ENCODE measurements around the gene DNALI1. TPM values are rescaled to one million over a fixed set of nuclear protein-coding genes. Genes with fewer than 3 reads are reported as not detected.
"Not testable (repeated sequence)": the region's sequence is repeated elsewhere in the genome, so short reads cannot be mapped to it uniquely, and the experiment has no call there.

The DNALI1 gene
- total and polyA plus RNA-seq, 5 donors, result 7.3 to 9.9 (median 8.2) TPM

GRCh38 chr1:37532418-37533156, 24.2 kb upstream of the DNALI1 start:
- DNase-seq; H3K9me3 ChIP-seq (ENCODE audit: control insufficient read depth, low read length); intact Hi-C loops (cut with DNase I); H3K4me3 ChIP-seq (ENCODE audit: low read length); H3K4me1 ChIP-seq (ENCODE audit: control insufficient read depth, insufficient read depth, low read length); H3K27me3 ChIP-seq (ENCODE audit: control insufficient read depth, insufficient read depth); H3K27ac ChIP-seq (ENCODE audit: low read length); ATAC-seq: not testable (repeated sequence)
- WGBS, result 93% methylated on average over 4 of the region's 4 CpGs

GRCh38 chr1:37533317-37534093, 23.2 kb upstream of the DNALI1 start:
- no peak overlapping the region for H3K27ac ChIP-seq (ENCODE audit: low read length)
- no peak for ATAC-seq
- intact Hi-C loops (cut with DNase I), result no loop called here
- no peaks in the 10 kb centered on the region for H3K4me1 ChIP-seq (ENCODE audit: control insufficient read depth, insufficient read depth, low read length)
- H3K27me3 ChIP-seq (ENCODE audit: control insufficient read depth, insufficient read depth), result no peaks in the 10 kb centered on the region
- H3K4me3 ChIP-seq (ENCODE audit: low read length), result no peak overlapping the region
- 91% methylated on average over 4 of the region's 4 CpGs for WGBS
- DNase-seq, result no peak
- H3K9me3 ChIP-seq (ENCODE audit: control insufficient read depth, low read length), result no peaks in the 10 kb centered on the region

DNA sequence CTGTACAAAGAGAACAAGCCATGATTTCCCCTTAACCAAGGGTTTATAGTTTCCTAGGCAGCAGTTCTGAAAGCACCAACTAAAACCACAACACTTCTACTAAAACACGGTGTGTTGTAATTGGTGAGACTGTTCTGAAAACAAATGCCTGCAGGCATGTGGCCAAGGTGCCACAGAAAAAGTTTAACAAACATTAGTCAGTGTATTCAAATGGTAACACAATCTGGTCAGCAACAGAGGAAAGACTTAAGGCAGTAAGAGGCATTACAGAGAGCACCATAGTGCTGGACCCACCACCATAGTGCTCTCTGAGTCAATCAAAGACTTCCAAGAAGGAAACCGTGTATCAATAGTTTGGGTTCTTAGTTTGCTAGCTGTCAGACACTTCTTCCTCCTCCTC, 19.4 kb upstream of the DNALI1 start:
- Histone ChIP-seq H3K27ac (ENCODE audit: low read length) (no peak overlapping the region), H3K9me3 (ENCODE audit: control insufficient read depth, low read length) (no peaks in the 10 kb centered on the region), H3K4me1 (ENCODE audit: control insufficient read depth, insufficient read depth, low read length) (no peaks in the 10 kb centered on the region), H3K27me3 (ENCODE audit: control insufficient read depth, insufficient read depth) (no peaks in the 10 kb centered on the region), H3K4me3 (ENCODE audit: low read length) (no peak overlapping the region)
- no peak for ATAC-seq
- WGBS, result 90% methylated on average over 2 of the region's 2 CpGs
- intact Hi-C loops (cut with DNase I), result no loop called here
- no peak for DNase-seq

- DNase-seq; H3K4me3 ChIP-seq (ENCODE audit: low read length); H3K4me1 ChIP-seq (ENCODE audit: control insufficient read depth, insufficient read depth, low read length); H3K27me3 ChIP-seq (ENCODE audit: control insufficient read depth, insufficient read depth); H3K27ac ChIP-seq (ENCODE audit: low read length); ATAC-seq; intact Hi-C loops (cut with DNase I); H3K9me3 ChIP-seq (ENCODE audit: control insufficient read depth, low read length): not testable (repeated sequence)
- WGBS, result 93% methylated on average over 10 of the region's 10 CpGs
Measured at GRCh38 chr1:37539154-37539553, 17.6 kb upstream of the DNALI1 start.

- H3K27ac ChIP-seq (ENCODE audit: low read length), result no peak overlapping the region
- WGBS, result 95% methylated on average over 30 of the region's 30 CpGs
- no peak overlapping the region for H3K4me3 ChIP-seq (ENCODE audit: low read length)
- no peak for DNase-seq
- no peak for ATAC-seq
- H3K27me3 ChIP-seq (ENCODE audit: control insufficient read depth, insufficient read depth), result no peaks in the 10 kb centered on the region
- H3K9me3 ChIP-seq (ENCODE audit: control insufficient read depth, low read length), result no peaks in the 10 kb centered on the region
- intact Hi-C loops (cut with DNase I), result no loop called here
- H3K4me1 ChIP-seq (ENCODE audit: control insufficient read depth, insufficient read depth, low read length), result no peaks in the 10 kb centered on the region
Measured at GRCh38 chr1:37540036-37540785, 16.5 kb upstream of the DNALI1 start.

GRCh38 chr1:37544530-37544929, 12.2 kb upstream of the DNALI1 start:
- H3K4me3 ChIP-seq (ENCODE audit: low read length), result no peak overlapping the region
- H3K4me1 ChIP-seq (ENCODE audit: control insufficient read depth, insufficient read depth, low read length), result no peaks in the 10 kb centered on the region
- ATAC-seq (peak in 1 of 2 donors; percentile 16), DNase-seq (no peak)
- H3K27me3 ChIP-seq (ENCODE audit: control insufficient read depth, insufficient read depth), result no peaks in the 10 kb centered on the region
- H3K27ac ChIP-seq (ENCODE audit: low read length), result no peak overlapping the region
- intact Hi-C loops (cut with DNase I), result no loop called here
- 96% methylated on average over 21 of the region's 21 CpGs for WGBS
- no peaks in the 10 kb centered on the region for H3K9me3 ChIP-seq (ENCODE audit: control insufficient read depth, low read length)

DNA sequence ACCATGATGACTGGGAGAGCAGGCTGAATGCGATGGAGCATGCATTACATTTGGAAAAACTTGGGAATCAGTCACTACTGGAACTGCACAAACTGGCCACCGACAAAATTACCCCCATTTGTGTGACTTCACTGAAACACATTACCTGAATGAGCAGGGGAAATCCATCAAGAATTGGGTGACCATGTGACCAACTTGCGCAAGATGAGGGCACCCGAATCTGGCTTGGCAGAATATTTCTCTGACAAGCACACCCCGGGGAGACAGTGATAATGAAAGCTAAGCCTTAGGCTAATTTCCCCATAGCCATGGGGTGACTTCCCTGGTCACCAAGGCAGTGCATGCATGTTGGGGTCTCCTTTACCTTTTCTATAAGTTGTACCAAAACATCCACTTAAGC, 11.7 kb upstream of the DNALI1 start:
- intact Hi-C loops (cut with DNase I), result no loop called here
- Histone ChIP-seq H3K9me3 (ENCODE audit: control insufficient read depth, low read length) (no peaks in the 10 kb centered on the region), H3K27ac (ENCODE audit: low read length) (no peak overlapping the region), H3K4me1 (ENCODE audit: control insufficient read depth, insufficient read depth, low read length) (no peaks in the 10 kb centered on the region), H3K4me3 (ENCODE audit: low read length) (no peak overlapping the region), H3K27me3 (ENCODE audit: control insufficient read depth, insufficient read depth) (no peaks in the 10 kb centered on the region)
- DNase-seq (no peak), ATAC-seq (no peak)
- WGBS, result 73% methylated on average over 5 of the region's 5 CpGs

GRCh38 chr1:37549341-37549740, 7.4 kb upstream of the DNALI1 start:
- ATAC-seq, result no peak
- H3K4me3 ChIP-seq (ENCODE audit: low read length), result no peak overlapping the region
- intact Hi-C loops (cut with DNase I), result no loop called here

GRCh38 chr1:37553598-37553926, 3.2 kb upstream of the DNALI1 start:
- Histone ChIP-seq H3K4me3 (ENCODE audit: low read length) (peak overlapping the region; percentile 67), H3K27me3 (ENCODE audit: control insufficient read depth, insufficient read depth) (no peaks in the 10 kb centered on the region), H3K4me1 (ENCODE audit: control insufficient read depth, insufficient read depth, low read length) (peaks cover 6% of the 10 kb centered on the region), H3K27ac (ENCODE audit: low read length) (peak overlapping the region; percentile 56), H3K9me3 (ENCODE audit: control insufficient read depth, low read length) (no peaks in the 10 kb centered on the region)
- DNase-seq, result no peak
- intact Hi-C loops (cut with DNase I), result no loop called here
- 4% methylated on average over 11 of the region's 11 CpGs for WGBS
- no peak for ATAC-seq

More at GRCh38 chr1:37549341-37549740, 7.4 kb upstream of the DNALI1 start:
- peaks cover 3% of the 10 kb centered on the region for H3K4me1 ChIP-seq (ENCODE audit: control insufficient read depth, insufficient read depth, low read length)
- H3K27me3 ChIP-seq (ENCODE audit: control insufficient read depth, insufficient read depth), result no peaks in the 10 kb centered on the region
- H3K9me3 ChIP-seq (ENCODE audit: control insufficient read depth, low read length), result no peaks in the 10 kb centered on the region
- no peak overlapping the region for H3K27ac ChIP-seq (ENCODE audit: low read length)
- 94% methylated on average over 6 of the region's 6 CpGs for WGBS
- DNase-seq, result no peak

DNA sequence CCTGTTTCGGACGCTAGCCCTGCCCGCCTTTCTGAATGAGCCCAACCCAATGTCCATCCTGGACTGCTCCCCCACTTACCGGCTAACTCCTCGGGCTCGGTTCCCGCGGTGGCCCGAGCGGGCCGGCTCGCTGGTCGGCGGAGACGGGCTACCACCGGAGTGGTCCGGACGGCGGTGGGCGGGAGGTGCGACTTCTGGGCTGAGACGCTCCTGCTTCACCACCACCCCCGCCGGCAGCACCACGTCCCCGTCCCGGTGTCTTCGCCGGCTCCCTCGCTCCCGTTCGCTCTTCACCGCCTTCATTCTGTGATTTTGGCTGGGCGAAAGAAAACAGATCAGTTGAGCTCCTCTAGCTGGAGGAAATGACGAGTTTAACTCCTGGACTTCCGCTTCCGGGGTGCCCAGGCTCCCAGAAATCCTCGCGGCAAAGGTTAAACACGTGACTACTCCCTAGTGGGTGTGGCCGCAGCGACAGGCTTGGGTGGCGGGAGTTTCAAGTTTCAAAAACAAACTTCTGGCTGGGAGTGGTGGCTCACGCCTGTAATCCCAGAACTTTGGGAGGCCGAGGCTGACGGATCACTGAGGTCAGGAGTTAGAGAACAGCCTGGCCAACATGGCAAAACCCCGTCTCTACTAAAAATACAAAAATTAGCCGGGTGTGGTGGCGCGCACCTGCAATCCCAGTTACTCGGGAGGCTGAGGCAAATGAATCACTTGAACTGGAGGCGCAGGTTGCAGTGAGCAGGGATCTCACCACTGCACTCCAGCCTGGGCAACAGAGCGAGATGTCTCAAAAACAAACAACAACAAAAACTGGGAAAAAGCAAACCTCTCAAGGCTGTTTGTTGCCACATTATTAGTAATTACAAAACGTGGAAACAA, 2.6 kb upstream of the DNALI1 start, which contains the start of gene SNIP1:
SNIP1 (minus strand) TSS at position 367 of the 882 bp plus-strand sequence; CDS start at position 303, 64 bp downstream.
- intact Hi-C loops (cut with DNase I), result no loop called here
- peak within 1 kb of the TSS; percentile 67 for H3K4me3 ChIP-seq (ENCODE audit: low read length)
- WGBS, result 13% methylated on average over 54 of the region's 54 CpGs
- no peaks in the 10 kb centered on the region for H3K9me3 ChIP-seq (ENCODE audit: control insufficient read depth, low read length)
- peak within 1 kb of the TSS; percentile 56 for H3K27ac ChIP-seq (ENCODE audit: low read length)
- peaks cover 6% of the 10 kb centered on the region for H3K4me1 ChIP-seq (ENCODE audit: control insufficient read depth, insufficient read depth, low read length)
- no peaks in the 10 kb centered on the region for H3K27me3 ChIP-seq (ENCODE audit: control insufficient read depth, insufficient read depth)
- peak; percentile 94 to 96 for ATAC-seq
- DNase-seq, result peak; percentile 92 to 95 (median 94)
